B cell (primary cell): ENCODE measurements around the gene C22orf15. TPM values are rescaled to one million over a fixed set of nuclear protein-coding genes. Genes with fewer than 3 reads are reported as not detected.

ENCODE experiments used
- ATAC-seq: fragments of 200-7000 bp; cut with Tn5 transposase; one replicate; pipeline ENCODE4 v1.10.0; 2021; ENCODE audit warnings: low read depth, mild to moderate bottlenecking, moderate number of reproducible peaks, moderate library complexity
- CTCF ChIA-PET: fragments of 350-600 bp; sonication (Branson Sonifier 250); formaldehyde crosslinking; loops from one replicate; lab custom pipeline; 2021; ENCODE audit warnings: antibody characterized with exemption, inconsistent platforms; lab: Charles Lee
- POLR2A ChIA-PET: fragments of 350-600 bp; sonication (Branson Sonifier 250); formaldehyde crosslinking; loops from one replicate; lab custom pipeline; 2021; ENCODE audit warnings: antibody characterized with exemption; lab: Charles Lee
- DNase-seq: peaks from one replicate; pipeline ENCODE4 v3.0.0; 2013
- H2AFZ ChIP-seq: 2 replicates; pipeline ENCODE4 v1.6.1; 2012; ENCODE audit warnings: mild to moderate bottlenecking, low read depth, low read length; ENCODE audit not compliant: insufficient read depth, poor library complexity, severe bottlenecking
- H3K27ac ChIP-seq, 2 donors: 1 replicate in 1 of 2; 2 replicates in 1 of 2; pipeline ENCODE4 v1.5.1; 2012 to 2013; ENCODE audit warnings: low read length in 2 of 2, mild to moderate bottlenecking in 2 of 2, moderate library complexity in 1 of 2
- H3K27me3 ChIP-seq, 4 experiments: fragments of 200-600 bp in 1 of 4; sonication (generic) in 1 of 4; replicated peaks in 1 of 4; 1 replicate in 2 of 4; 2 replicates in 2 of 4; pipeline versions ENCODE4 v1.6.1 to v1.7.0; 2013 to 2016; ENCODE audit warnings: low read length in 3 of 4, mild to moderate bottlenecking in 2 of 4, mixed read lengths in 1 of 4, moderate library complexity in 1 of 4; ENCODE audit not compliant: insufficient read depth in 4 of 4, control insufficient read depth in 3 of 4; ENCODE audit errors: control extremely low read depth in 1 of 4
- H3K36me3 ChIP-seq, 2 experiments: replicated peaks in 1 of 2; 1 replicate in 1 of 2; 2 replicates in 1 of 2; pipeline versions ENCODE4 v1.6.1 to v1.7.1; 2013; ENCODE audit warnings: low read length in 1 of 2; ENCODE audit not compliant: insufficient read depth in 2 of 2, control insufficient read depth in 1 of 2; ENCODE audit errors: control extremely low read depth in 1 of 2, extremely low read depth in 1 of 2
- H3K4me1 ChIP-seq, 2 donors: fragments of 200-600 bp in 1 of 2; sonication (generic) in 1 of 2; 1 replicate in 1 of 2; 2 replicates in 1 of 2; pipeline versions ENCODE4 v1.5.1 to v1.6.1; 2013 to 2017; ENCODE audit warnings: low read length in 2 of 2; ENCODE audit not compliant: control insufficient read depth in 2 of 2, insufficient read depth in 2 of 2
- H3K4me2 ChIP-seq: replicated peaks from 2 replicates; pipeline ENCODE3; 2012; ENCODE audit warnings: mild to moderate bottlenecking, low read depth, low read length; ENCODE audit not compliant: poor library complexity, severe bottlenecking
- H3K4me3 ChIP-seq, 5 experiments: fragments of 200-600 bp in 1 of 5; sonication (generic) in 1 of 5; 1 replicate in 3 of 5; 2 replicates in 2 of 5; pipeline versions ENCODE4 v1.5.1 to v1.7.0; 2011 to 2016; ENCODE audit warnings: low read length in 4 of 5, mild to moderate bottlenecking in 4 of 5, low read depth in 2 of 5, control low read depth in 1 of 5, moderate library complexity in 1 of 5; ENCODE audit not compliant: insufficient read depth in 1 of 5; ENCODE audit errors: control extremely low read depth in 1 of 5, extremely low read depth in 1 of 5
- H3K79me2 ChIP-seq: fragments of 200-600 bp; sonication (generic); one replicate; pipeline ENCODE4 v1.6.0; 2016; ENCODE audit warnings: low read length; ENCODE audit not compliant: control insufficient read depth, insufficient read depth
- H3K9ac ChIP-seq: fragments of 200-600 bp; sonication (generic); 2 replicates; pipeline ENCODE4 v1.6.1; 2017; ENCODE audit warnings: mild to moderate bottlenecking, low read length, moderate library complexity
- H3K9me3 ChIP-seq, 3 donors: one replicate each; pipeline versions ENCODE4 v1.6.1 to v1.7.1; 2013; ENCODE audit warnings: low read length in 2 of 3; ENCODE audit not compliant: control insufficient read depth in 2 of 3, insufficient read depth in 1 of 3; ENCODE audit errors: control extremely low read depth in 1 of 3
- H4K20me1 ChIP-seq: 2 replicates; pipeline ENCODE4 v1.6.0; 2012; ENCODE audit warnings: mild to moderate bottlenecking, low read length; ENCODE audit not compliant: insufficient read depth, control insufficient read depth, poor library complexity, severe bottlenecking
- H3K27ac Mint-ChIP-seq: one replicate; pipeline ENCODE4 v1.8.0; 2021; ENCODE audit warnings: mixed read lengths
- H3K27me3 Mint-ChIP-seq: one replicate; pipeline ENCODE4 v1.8.0; 2021; ENCODE audit warnings: mixed read lengths
- H3K4me1 Mint-ChIP-seq: one replicate; pipeline ENCODE4 v1.8.0; 2021; ENCODE audit warnings: mixed read lengths
- H3K4me3 Mint-ChIP-seq: one replicate; pipeline ENCODE4 v1.8.0; 2021; ENCODE audit warnings: mixed read lengths
- H3K9me3 Mint-ChIP-seq: one replicate; pipeline ENCODE4 v1.8.0; 2022; ENCODE audit warnings: mixed read lengths; ENCODE audit not compliant: insufficient read depth
- EZH2 ChIP-seq: IDR thresholded peaks from 2 replicates; pipeline ENCODE4 v1.6.1; 2012; ENCODE audit warnings: borderline replicate concordance, low read depth, mild to moderate bottlenecking, moderate library complexity, low read length; ENCODE audit not compliant: insufficient read depth, poor library complexity, severe bottlenecking
- WGBS: methylation state at CpG from one replicate; pipeline ENCODE4 v1.1.5; 2013; ENCODE audit warnings: missing lambda C conversion rate; ENCODE audit not compliant: insufficient coverage; 5-methylcytosine and 5-hydroxymethylcytosine counted together
- intact Hi-C: fragments of 100-400 bp; cut with micrococcal nuclease; formaldehyde crosslinking; loops from one replicate; pipeline ENCODE4 v1.10.0; 2022
- polyA plus RNA-seq: library from polyadenylated mRNA; depleted of rRNA; stranded (reverse); fragments of >200 nt; gene quantifications from 2 replicates; pipeline ENCODE4 v1.2.3, GENCODE V29; 2012
- total RNA-seq, 2 donors: library from RNA; stranded (reverse); fragments of 120-200 nt in 1 of 2; gene quantifications; 1 replicate in 1 of 2; 2 replicates in 1 of 2; pipeline versions ENCODE4 v1.2.3 to v1.2.4, GENCODE V29; 2013 to 2022
- TF ChIP-seq, protein P1 (sequence below): fragments of 200-600 bp; IDR thresholded peaks from one replicate; pipeline ENCODE4 v1.8.0; 2022; ENCODE audit warnings: antibody characterized with exemption, mild to moderate bottlenecking

C22orf15 gene
- total and polyA plus RNA-seq, 2 donors (not counting 1 experiment from before 2014, with no cell fraction given) = 0.61 to 0.81 TPM

DNA sequence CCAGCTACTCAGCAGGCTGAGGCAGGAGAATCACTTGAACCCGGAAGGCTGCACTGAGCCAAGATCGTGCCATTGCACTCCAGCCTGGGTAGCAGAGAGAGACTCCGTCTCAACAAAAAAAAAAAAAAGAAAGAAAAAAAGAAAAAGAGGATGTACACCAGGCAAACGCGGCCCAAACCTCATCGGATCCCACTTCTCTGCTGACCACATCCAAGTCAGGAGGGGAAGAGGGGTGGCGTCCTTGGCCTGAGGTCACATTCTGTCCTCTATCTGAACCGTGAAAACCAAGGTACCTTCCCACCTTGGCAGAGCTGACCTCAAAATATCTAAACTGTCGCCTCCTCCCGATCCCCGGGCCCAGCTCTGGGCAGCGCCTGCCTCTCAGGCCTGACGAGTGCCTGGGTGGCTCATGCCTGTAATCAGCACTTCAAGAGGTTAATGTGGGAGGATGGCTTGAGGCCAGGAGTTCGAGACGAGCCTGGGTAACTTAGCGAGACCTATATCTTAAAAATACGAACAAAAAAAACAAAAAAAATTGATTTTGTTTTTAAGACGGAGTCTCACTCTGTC lies 46.9 kb upstream of the C22orf15 start:
- Histone ChIP-seq H3K36me3 (peaks cover 0 to 28% of the 10 kb centered on the region in 2 experiments), H2AFZ (peak overlapping the region; percentile 98), H3K27me3 (no peaks in the 10 kb centered on the region), H3K4me1 (peaks cover 13 to 19% of the 10 kb centered on the region in 2 donors), H3K79me2 (peaks cover 34% of the 10 kb centered on the region), H3K4me2 (peak overlapping the region; percentile 98), H3K4me3 (peak overlapping the region in 3 of 5 experiments; percentile 15 to 88 (median 88)), H3K9me3 (no peaks in the 10 kb centered on the region), H3K27ac (peak overlapping the region in 1 of 2 donors; percentile 33), H3K9ac (peak overlapping the region; percentile 88), H4K20me1 (no peaks in the 10 kb centered on the region)
- CTCF ChIA-PET = interaction anchor here (1.9 kb wide), 1 partner anchor 134 kb away, joined by 8 read pairs; no protein-coding TSS in a partner anchor
- intact Hi-C loops = loop anchor here (5.0 kb wide), 1 partner anchor 141 kb away; the partner anchor contains the start of gene SLC2A11
- no peaks in the 10 kb centered on the region for H3K27me3 Mint-ChIP-seq
- no peak for DNase-seq
- POLR2A ChIA-PET = interaction anchor here (0.5 to 1.3 kb wide), 2 partner anchors 85 to 204 kb away, joined by 3 read pairs; no protein-coding TSS in a partner anchor
- no peak for TF ChIP-seq EZH2
- TF ChIP-seq, protein P1, sequence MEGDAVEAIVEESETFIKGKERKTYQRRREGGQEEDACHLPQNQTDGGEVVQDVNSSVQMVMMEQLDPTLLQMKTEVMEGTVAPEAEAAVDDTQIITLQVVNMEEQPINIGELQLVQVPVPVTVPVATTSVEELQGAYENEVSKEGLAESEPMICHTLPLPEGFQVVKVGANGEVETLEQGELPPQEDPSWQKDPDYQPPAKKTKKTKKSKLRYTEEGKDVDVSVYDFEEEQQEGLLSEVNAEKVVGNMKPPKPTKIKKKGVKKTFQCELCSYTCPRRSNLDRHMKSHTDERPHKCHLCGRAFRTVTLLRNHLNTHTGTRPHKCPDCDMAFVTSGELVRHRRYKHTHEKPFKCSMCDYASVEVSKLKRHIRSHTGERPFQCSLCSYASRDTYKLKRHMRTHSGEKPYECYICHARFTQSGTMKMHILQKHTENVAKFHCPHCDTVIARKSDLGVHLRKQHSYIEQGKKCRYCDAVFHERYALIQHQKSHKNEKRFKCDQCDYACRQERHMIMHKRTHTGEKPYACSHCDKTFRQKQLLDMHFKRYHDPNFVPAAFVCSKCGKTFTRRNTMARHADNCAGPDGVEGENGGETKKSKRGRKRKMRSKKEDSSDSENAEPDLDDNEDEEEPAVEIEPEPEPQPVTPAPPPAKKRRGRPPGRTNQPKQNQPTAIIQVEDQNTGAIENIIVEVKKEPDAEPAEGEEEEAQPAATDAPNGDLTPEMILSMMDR = no peak
- WGBS = 68% methylated on average over 5 of the region's 18 CpGs
- H3K4me3 Mint-ChIP-seq = peak overlapping the region; percentile 76
- no peaks in the 10 kb centered on the region for H3K9me3 Mint-ChIP-seq
- no peak for ATAC-seq
- H3K4me1 Mint-ChIP-seq = peaks cover 20% of the 10 kb centered on the region
- H3K27ac Mint-ChIP-seq = peak overlapping the region; percentile 56
